GM21717 (cell line): ENCODE results near the gene VWA3A.
"Not testable (repeated sequence)": the region's sequence is repeated elsewhere in the genome, so short reads cannot be mapped to it uniquely, and the experiment has no call there.

Experiments
- ATAC-seq: cut with Tn5 transposase; IDR thresholded peaks from one replicate; pipeline ENCODE4 v1.9.1; 2021; ENCODE audit warnings: mild to moderate bottlenecking, moderate library complexity; ENCODE audit not compliant: unreplicated experiment

VWA3A gene, protein sequence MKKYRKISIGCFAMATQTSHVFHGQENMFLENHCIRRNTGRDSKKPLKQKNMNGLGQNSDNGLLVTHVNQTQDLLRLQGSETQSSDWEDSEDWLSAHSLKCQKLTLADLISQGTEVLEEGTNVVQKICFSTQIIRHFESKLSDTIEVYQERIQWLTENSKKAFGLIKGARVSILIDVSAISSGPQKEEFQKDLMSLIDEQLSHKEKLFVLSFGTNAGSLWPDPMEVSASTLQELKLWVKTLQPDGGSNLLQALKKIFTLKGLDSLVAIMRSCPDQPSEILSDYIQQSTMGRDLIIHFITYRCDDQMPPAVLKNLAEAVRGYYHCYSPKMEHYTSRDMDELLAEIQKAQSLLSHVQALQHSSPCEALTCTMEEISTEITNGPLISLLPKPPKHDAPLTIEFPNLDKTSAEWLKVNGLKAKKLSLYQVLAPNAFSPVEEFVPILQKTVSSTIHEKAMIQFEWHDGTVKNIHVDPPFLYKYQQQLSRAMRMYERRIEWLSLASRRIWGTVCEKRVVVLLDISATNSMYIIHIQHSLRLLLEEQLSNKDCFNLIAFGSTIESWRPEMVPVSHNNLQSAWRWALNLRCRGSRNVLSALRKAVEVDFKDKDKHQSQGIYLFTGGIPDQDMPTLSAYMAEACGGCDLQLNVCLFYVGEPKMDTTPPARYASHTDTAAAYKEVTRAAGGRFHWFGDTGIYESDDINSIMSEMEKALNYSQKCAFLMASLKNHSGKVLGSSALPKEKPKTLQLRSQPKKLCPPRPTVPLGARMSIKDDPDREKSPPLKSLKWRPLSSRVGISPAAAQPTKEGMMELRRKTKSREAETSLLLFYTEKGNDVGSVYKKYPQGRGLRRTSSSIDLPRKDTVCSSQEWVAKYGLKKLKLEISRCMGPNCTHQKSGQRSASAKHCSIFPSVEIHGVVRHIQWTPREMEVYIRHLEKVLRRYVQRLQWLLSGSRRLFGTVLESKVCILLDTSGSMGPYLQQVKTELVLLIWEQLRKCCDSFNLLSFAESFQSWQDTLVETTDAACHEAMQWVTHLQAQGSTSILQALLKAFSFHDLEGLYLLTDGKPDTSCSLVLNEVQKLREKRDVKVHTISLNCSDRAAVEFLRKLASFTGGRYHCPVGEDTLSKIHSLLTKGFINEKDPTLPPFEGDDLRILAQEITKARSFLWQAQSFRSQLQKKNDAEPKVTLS

DNA sequence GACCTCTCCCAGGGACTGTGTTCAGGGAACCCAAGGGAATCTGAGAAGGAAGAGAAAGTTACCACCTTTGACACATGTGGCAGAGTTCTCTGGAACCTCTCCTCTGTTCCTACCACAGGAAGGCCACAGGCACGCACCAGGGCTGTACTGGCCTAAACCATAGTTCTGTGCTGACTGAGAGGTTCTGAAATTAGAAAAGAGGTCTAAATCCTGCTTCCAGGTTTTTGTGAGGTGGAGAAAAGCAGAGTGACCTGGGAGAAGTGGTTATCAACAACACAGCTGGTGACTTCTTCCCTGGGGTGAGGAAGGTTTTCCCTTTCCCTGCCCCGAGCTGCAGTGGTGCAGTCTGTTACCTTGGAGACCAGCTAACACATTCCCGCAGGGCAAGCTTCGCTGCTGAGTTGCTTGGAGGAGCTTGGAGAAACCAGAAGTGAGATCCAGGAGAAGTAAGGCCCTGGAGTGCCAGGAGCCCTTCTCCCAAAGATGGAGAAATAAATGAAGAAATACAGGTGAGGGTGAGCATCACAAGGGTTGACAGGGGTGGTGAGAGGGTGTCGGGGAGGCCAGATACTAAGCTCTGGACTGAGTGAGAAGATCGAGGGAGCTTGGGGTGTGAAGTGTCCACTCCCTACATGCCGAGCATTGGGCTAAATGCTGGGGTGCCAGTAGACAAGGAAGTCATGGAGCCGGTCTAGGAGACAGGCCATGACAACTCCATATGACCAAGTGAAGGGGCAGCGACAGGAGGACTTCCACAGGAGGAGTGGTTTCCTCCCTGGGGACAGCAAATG, at the start of gene VWA3A:
VWA3A (plus strand) TSS at position 399 of the 791 bp plus-strand sequence; CDS start at position 496, 97 bp downstream.
- ATAC-seq, result no peak

DNA sequence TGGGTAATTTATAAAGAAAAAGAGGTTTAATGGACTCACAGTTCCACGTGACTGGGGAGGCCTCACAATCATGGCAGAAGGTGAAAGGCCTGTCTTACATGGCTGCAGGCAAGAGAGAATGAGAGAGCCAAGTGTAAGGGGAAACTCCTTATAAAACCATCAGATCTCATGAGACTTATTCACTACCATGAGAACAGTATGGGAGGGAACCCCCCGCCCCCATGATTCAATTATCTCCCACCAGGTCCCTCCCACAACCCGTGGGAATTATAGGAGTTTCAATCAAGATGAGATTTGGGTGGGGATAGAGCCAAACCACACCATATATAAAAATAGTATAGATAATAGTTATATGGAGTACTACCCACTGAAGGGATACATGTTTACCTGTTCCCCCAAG, 48.5 kb upstream of the VWA3A start:
- ATAC-seq, result not testable (repeated sequence)

DNA sequence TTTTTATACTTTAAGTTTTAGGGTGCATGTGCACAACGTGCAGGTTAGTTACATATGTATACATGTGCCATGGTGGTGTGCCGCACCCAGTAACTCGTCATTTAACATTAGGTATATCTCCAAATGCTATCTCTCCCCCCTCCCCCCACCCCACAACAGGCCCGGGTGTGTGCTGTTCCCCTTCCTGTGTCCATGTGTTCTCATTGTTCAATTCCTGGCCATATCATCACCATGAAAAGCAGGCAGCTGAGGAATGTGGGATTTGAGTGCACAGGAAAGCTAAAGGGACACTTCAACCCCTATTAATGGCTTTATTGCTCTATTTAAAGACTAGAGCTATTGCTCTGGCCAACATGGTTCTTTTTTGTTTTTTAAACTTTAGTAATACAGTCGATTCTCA, 46.5 kb upstream of the VWA3A start:
- not testable (repeated sequence) for ATAC-seq

DNA sequence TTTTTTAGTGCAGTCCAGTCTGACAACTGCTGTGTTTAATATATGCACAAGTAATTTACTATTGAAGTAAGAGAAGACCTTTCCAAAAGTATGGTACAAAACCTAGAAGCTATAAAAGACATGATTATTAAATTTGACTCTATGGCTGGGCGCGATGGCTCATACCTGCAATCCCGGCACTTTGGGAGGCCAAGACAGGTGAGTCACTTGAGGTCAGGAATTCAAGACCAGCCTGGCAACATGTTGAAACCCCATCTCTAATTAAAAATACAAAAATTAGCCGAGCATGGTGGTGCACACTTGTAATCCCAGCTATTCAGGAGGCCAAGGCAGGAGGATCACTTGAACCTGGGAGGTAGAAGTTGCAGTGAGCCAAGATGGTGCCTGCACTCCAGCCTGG, 41.4 kb upstream of the VWA3A start:
- no peak for ATAC-seq

DNA sequence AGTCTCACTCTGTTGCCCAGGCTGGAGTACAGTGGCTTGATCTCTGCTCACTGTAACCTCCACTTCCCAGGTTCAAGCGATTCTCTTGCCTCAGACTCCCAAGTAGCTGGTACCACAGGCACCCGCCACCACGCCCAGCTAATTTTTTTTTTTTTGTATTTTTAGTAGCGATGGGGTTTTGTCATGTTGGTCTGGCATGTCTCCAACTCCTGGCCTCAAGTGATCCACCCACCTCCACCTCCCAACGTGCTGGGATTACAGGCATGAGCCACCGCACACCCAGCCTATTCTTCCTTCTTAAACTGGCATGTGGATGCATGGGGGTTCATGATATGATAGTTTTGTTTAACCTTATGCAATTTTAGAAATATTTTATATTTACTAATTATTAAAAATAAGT, 39.4 kb upstream of the VWA3A start:
- no peak for ATAC-seq

GRCh38 chr16:22053921-22054341, 38.4 kb upstream of the VWA3A start:
- no peak for ATAC-seq

DNA sequence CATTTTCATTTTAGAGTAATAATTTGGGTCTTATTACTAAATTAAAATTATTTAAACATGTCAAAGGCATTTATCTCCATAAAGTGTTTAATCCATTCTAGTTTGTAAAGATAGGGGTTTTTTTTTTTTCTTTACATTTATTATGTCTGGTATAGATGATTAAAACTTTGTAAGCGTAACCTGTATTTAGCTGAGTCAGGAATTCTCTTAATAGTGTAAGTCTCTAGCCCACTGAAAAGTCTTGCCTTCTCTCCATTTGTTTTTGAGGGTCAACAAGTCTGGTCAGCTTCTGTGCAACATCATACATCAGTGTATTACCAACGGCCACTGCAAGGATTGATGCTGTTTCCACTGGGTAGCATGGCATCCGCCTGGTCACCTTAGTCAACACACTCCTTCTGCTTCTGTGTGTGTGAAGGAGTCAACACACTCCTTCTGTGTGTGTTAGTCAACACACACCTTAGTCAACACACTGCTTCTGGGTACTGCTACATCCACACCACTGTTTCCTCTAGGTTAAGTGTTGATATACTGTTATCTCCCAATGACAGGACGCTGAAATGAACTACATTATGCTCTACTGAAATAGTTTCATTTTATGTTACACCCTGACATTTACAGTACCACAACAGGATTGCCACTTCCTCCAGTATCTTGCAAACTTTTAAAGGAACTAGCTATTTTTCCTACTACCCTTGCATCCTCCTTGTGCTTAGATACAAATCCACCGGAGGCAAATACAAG, 37.3 kb upstream of the VWA3A start:
- no peak for ATAC-seq

GRCh38 chr16:22055881-22056280, 36.5 kb upstream of the VWA3A start:
- ATAC-seq, result no peak

DNA sequence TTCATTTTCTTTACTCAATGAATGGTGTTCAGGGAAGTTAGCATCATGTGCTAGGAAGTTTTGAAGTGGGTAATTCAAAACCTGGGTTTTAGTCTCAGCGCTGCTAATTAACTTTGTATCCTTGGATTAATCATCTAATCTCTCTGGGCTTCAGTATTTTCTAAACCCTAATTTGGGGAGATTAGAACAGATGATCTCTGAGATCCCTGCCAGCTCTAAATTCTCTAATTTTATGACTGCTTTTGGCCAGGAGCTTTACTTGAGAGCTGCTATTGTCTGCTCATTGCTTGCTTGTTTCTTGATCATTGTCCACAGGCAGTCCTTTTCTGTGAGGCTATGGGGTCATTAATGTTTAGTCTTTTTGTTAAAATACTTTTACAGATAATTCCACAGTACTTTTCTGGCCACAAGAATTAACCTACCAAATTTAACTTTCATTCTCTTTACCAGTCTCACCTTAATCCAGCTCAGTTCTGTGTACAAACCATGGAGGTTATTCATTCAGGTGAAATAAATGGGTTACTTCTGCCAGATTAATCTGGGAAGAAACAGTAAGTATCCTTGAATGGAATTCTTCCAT, 28.4 kb upstream of the VWA3A start:
- no peak for ATAC-seq

DNA sequence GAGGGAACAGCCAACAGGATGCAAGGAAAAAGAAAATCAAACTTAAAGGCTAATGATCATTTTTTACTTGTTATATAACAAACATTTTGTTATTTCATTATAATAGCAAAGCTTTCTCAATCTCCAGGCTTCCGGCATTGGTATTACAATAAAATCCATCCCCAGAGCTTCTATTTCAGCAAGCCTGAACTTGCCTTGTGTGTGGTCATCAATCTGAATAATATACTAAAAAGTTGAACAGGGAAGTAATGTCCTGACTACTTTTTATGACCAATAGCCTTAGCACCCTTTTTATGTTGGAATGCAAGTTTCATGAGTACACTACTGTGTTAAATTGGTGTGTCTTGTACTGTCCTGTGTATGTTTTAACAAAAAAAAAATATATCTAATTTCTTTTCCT, 27.1 kb upstream of the VWA3A start:
- ATAC-seq, result no peak

DNA sequence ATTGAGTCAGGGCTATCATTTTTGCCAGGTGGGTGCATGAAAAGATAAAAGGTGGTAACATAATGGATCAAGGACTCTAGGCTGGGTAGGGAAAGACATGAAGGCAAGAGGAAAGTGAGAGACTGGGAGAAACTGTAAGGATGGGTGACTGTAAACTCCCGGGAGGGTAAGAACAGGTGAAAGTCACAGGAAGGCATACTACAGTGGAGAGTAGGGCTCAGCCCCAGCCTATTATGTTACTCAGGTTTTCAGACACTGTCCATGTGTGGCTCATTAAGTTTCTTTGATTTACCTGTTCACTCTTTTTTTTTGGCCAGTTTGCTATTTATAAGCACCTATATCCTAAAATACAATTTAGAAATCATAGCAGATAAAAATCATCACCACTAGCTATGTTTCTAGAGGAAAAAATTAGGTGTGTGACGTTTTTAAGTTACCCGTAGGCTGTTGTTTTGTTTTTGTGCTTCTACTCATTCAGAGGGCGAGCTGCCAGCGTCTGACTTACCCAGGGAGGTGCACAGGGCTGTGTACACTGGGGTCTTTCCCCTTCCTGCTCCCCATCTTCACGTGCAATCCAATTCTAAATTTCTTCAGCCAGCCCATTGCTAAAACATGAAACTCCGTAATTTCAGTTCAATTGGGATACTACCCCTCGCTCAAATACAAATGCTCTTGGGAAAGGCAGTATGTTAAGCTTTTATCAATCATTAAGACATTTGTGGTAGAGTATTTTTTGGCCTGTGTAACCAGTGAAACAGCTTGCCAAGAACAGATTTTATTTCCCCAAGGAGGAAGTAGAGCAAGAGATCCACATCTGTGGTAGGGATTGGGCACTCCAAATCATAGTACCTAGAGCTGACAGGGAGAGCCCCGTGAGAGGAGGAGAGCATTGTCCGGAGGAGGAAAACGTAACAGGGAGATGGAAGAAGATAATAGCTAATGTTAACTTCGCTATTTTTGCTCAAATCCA, 21.7 kb upstream of the VWA3A start:
- ATAC-seq, result no peak

- no peak for ATAC-seq
Observed at GRCh38 chr16:22071331-22071910, 20.9 kb upstream of the VWA3A start.

DNA sequence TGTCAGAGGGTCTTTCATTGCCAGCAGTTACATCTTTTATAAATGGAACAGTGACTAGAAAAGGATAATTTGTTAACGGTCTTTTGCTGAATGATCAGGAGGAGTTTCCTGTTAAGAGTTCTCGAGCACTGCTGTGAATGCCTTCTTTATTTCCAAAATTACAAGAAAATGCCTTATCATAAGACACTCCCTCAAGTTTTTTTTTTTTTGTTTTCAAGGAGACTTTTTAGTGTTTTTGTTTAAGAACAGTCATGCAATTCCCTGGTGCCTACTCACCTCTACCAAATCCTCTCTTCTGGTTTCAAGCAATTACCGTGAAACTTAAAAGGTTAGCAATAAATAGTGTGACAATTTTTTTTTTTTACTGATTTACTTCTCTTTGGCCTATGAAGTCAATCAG, 19.0 kb upstream of the VWA3A start:
- ATAC-seq, result no peak

DNA sequence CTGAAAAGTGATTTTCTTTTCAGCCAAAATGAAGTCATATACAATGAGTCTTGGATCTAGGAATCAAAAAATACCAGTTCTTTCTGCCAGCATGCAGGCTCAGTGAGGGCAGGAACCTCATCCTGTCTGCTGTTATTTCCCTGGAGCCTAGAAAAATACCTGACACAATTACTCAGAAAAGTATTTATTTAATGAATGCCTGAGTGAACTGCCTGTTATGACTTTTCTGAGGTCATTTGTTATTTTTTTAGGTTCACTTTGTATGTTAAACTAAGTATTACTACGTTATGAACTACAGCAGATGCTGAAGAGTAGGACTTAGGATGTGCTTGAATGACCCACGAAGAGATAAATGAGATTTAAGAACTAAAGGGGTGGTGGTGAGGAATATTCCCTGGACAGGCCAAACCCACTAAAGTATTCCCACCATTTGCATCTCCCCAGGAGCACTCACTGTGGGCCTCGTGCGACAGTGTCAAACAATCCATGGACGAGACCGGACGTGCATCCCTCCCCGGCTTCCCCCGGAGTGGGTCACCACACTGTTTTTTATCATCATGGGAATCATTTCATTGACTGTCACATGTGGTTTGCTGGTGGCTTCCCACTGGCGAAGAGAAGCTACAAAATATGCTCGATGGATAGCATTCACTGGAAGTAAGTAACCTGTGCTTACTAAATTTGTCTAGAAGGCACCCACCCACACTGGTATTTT, 17.1 kb upstream of the VWA3A start:
- ATAC-seq, result no peak

DNA sequence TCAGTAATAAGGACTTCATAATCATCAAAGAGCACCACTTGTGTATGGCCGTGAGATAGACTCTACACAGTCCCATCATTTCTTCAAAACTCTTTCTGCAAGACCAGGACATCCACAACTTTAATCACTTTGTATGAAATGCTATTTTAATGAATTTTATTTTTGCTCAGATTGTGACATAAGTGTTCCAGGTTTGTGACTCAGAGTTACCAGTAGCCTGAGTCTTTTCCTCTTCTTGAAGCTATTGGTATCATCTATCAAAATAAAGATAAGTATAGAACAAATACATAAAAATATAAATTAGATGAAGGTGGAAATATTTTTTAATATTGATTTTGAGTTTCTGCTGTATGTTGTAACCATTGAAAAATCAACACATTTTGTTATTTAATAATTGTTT, 16.6 kb upstream of the VWA3A start:
- ATAC-seq, result no peak

GRCh38 chr16:22077700-22078313, 14.5 kb upstream of the VWA3A start:
- ATAC-seq, result no peak

DNA sequence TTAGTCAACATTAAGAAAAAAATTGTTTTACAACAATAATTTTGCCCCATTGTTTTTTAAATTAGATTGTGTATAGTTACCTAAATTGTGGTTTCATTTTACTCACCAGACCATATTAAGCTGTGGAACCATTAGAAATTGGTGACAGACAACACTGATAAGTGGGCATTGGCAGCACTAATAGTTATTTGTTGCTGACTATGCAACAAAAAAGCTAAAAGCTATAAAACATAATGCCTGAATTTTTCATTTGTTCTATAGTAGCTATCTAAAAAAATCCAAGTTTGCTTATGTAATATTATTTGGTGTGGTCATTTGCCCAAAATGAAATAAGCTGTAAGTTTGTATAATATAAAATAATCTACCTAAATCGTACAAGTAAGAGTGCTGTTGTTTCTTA, 13.7 kb upstream of the VWA3A start:
- no peak for ATAC-seq
